SW 1271 (cell line): Measurements from ENCODE around the gene AMIGO2.

ENCODE experiments used
- DNase-seq, 2 experiments: peaks; one replicate each; lab custom pipeline; 2025; lab: John Stamatoyannopoulos, UW

Gene AMIGO2

DNA sequence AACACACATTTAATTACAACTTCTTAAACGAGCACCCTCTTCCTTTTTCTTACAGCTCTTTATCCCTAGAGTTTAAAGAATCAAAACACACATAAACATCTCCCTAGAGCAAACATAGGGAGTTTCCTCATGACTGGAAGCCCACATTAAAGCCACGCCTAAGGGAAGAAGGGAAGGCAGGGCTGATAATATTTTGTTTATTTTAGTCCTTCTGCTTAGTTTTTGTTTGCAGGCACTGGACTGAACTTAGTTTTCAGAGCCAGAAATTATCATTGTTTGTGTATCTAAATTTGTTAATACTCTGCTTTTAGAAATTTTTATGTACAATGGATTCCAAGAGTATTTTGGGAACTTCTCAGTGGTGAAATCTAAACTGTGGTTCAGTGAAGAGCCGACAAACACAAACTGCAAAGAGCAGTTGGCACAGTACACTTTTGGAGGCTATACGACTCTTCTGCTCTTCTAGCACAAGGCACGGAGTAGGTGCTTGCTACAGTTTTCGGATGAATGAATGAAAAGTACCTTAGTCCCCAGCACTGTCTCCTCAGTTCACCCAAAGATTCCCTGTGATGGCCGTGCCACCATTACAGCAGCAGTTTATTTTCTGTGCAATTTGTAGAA lies 17.6 kb upstream of the AMIGO2 start:
- DNase-seq, result no peak

- DNase-seq, result peak; percentile 11 to 72
Observed at GRCh38 chr12:47095446-47096236, 15.9 kb upstream of the AMIGO2 start.

GRCh38 chr12:47094804-47095203 lies 15.0 kb upstream of the AMIGO2 start:
- DNase-seq, result no peak

DNA sequence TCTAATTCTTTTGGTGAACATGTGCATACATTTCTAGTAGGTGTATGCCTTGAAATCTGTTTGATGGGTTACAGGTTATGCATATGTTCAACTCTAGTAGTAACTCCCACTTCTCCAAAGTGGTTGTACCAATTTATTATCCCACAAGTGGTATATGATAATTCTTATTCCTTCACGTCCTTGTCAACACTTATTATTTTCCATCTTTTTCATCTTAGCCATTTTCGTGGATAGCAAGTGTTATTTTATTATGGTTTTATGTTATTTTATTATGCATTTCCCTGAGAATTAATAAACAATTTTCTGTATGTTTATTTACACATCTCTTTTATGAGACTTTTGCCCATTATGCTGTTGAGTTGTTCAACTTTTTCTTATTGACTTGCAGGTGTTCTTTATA lies 11.2 kb upstream of the AMIGO2 start:
- DNase-seq, result no peak

GRCh38 chr12:47088021-47088944 lies 8.5 kb upstream of the AMIGO2 start:
- peak in 1 of 2 experiments; percentile 15 for DNase-seq

DNA sequence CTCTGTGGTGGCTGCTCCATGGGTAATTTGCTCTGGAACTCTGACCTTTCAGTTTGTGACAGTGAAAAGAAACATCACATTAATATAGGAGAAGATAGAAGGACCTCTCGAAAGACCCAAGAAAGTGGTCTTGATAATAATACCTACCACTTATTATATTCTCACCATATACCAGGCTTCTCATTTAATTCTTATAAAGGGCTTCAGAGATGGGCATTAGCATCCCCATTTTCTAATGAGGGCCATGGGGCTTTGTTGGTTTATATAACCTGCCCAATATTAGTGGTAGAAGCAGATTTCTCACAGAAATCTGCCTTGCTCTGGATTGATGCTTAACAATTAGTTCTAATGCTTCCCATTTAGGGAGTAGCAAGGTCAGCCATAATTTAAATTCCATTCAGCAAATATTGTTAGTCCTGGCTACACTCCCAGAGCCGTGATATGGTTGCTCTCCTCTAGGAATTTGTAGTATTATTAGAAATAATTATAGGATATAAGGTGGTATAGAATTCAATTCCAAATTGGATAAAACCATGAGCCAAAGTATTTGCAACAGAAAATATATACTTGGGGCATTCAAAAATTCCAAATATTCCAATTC lies 7.4 kb upstream of the AMIGO2 start:
- DNase-seq, result no peak

- DNase-seq, result peak; percentile 76 to 86
Observed at GRCh38 chr12:47085815-47086252, 6.1 kb upstream of the AMIGO2 start.

DNA sequence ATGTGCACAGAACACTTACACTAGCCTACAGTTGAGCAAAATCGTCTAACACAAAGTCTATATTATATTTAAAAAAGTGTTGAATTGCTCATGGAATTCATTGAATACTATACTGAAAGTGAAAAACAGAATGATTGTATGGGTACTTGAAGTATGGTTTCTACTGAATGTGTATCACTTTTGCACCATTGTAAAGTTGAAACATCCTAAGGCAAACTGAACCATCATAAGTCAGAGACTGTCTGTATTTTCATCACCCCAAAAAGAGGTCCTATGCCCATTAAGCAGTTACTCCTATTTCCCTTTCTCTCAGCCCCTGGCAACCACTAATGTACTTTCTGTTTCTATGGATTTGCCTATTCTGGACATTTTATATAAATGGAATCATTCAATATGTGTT lies 4.4 kb upstream of the AMIGO2 start:
- peak in 1 of 2 experiments; percentile 30 for DNase-seq

DNA sequence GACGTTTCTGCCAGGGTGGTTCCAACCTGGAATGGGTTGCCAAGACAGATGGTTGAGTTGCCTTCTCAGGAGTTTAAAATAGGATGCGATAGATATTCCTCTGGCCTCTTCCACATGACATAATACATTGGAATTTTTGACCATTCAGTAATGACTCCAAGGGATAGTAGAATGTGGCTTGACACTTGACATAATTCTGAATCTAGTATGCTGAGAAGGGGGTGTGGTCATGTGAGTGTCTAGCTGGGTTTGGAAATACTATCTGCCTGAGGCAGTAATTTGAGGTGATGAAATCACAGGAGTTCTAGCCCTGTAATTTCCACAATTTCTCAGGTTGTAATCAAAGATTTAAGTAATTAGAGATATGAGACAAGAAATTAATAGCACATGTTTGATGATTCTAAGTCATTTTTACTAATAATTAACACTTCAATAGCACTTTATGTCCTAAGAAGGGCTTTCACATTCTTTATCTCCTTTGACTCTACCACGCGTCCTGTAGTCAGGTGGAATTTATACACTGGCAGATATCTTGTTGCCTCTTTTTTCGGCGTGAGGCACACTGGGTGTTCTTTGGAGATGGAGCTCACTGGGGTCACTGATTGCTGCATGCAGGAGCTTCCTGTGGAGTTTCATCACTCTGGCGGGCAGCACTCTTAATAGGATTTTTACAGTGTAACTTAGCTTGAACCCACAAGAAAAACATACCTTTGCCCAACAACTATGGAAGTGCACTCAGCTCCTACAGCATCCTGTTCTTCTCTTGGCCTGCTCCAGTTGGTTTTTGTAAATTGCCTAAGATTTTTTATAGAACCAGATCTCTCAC lies 3.2 kb upstream of the AMIGO2 start:
- peak; percentile 88 to 95 for DNase-seq

DNA sequence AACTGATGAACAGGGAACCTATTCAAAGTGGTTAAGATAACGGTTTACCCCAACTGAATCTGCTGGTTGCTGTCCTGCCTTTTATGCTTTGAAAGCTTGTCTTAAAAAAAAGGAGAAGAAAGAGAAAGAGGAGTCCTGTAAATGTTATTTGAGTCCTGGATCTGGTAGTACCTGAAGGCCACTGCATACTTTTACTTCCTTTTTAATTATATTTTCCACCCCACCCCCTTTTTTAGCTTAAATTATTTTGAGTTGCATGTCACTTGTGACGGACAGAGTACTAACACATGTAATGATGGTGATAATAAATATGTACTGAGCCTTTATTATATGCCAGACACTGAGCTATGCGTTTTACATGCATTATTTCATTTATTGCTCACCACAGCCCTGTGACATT lies 2.5 kb upstream of the AMIGO2 start:
- DNase-seq, result peak in 1 of 2 experiments; percentile 48

DNA sequence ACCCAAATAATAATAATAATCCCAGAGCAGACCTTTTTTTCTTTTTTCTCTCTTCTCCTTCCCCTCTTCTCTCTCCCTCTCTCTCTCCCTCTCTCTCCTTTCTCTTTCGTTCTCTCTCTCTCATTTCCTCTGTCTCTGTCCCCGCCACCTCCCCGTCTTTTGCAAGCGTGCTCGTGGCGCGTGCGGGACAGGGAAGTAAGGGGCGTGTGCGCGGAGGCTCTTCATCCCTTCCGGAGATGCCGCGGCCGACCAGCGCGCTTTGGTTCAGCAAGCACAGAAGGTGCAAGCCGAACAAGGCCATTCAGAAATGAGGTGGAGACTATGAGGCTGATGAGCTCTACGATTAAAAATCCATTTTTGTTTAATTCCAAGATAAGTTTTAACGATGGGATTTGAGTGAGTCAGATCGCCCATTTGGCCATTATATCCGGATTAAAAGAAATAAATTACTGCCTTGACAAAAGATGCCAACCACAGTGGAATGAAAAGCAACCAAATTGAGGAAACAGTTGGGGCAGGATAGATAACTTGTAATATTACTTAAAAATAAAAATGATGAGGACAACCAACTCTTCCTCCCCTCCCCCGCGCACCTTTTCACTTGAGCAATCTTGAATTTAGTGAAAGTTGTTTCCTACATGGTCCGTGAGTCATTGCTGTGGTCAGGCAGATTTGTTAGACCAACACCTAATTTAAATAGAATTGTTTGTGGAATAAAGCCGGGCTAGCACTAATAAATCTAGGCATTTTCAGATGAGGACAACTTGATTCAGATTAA lies 1.2 kb upstream of the AMIGO2 start:
- DNase-seq, result peak; percentile 23 to 74

DNA sequence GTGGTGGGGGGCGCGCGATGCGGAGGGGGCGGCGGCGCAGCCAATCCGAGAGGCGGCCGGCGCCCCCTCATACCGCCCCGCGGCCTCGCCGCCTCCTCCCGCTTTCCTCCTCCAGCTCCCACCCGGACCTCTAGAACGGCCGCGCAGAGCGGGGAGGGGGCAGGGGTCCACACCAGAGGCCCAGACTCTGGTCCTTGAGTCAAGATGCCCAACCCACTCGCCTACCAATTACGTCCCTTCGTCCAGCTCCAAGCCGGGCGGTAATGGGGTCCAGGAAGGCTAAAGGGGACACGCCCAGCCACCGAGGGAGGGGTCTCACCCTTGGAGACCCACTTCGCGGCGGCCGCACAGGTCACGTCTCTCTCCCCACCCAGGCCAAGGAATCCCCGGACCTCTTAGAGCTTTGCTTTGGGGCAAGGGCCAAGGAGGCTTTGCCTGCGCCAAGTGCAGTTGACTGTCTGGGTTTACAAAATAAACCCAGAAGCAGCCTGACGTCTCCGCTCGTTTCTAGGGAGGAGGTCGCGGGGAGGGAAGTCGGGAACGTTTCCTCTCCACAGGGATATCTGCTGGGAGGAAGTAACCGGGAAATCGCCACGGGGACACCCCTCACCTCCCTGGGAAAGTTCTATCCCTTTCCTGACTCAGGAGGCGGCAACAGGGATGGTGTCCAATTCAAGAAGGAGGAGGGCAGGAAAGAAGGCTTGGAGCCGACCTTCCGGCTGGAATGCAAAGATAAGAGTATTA lies 394 bp upstream of the AMIGO2 start:
- DNase-seq, result peak; percentile 54 to 74

GRCh38 chr12:47078733-47079467 lies 859 bp downstream of the AMIGO2 start:
- no peak for DNase-seq

DNA sequence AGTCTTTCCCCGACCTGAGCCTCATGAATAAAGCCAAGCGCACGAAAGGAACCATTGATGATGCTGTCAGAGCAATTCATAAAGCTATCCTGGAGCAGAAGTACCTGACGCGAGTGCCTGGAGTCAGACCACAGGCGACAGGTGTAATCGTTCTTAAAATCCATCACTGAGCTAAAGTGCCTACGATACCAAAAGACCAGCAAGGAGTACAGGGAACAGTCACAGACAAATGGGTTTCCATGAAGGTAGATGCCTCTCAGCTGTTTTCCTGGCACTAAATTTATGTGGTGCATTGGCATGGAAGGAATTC lies 1.7 kb downstream of the AMIGO2 start:
- DNase-seq, result no peak

DNA sequence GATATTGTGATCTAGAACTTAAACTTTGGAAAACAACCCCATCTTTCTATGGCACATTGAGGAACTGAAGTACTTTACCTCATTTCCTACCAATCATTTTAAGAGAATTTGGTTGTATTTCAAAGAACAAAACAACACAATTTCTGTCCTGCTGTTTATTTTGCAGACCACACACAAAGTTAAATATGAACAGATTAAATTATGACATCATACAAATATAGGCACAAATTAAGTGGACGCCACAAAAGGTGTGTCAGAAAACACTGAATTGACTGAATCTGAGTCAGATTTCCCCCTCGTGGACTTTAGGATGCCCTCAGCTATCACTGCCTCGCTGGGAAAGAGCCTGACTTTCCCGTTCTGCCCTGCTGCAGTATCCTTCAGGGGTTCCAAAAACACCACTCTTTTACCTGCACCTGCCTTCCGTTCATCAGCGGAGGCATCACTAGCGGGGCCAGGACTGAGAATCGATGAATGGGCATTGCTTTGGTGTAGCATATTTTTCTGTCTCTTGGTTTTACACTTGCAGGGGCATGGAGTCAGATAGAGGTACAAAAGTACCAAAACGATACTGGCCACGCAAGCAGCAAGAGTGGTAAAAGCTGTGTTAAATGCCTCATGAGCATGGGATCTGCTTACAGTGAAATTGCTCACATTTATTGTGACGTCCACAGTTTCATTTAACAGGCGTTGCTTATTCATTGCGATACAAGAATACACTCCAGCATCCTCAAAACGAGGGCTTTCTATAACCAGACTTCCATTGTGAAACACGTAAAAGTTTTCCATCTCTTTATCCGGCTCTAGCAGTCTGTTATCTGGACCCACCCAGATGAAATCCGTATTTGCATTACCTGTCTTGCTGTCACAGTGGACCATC lies 2.3 kb downstream of the AMIGO2 start:
- DNase-seq, result no peak

- no peak for DNase-seq
Observed at GRCh38 chr12:47075192-47076084, 4.3 kb downstream of the AMIGO2 start.

DNA sequence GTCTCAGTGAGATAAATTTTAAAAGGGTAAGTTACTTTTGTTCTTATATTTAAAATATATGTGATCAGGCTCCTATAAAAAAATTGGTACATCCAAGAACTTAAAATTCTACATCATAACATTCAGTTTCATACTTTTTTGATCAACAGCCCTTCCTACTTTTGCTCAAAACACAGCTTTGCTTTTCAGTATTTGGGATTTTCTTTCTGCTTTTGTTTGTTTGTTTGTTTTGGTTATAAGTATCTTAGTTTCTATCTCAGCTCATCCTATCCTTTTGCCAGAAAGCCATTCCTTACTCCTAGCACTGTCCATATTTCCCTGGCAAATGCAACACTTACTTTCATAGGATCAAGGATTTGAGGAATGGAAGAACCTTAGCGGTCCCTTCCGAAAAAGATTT lies 5.0 kb downstream of the AMIGO2 start:
- no peak for DNase-seq
